HG03354 (cell line): Measurements from ENCODE around the gene GFRA1.

Experiments
- ATAC-seq: cut with Tn5 transposase; IDR thresholded peaks from one replicate; pipeline ENCODE4 v1.9.1; 2021; ENCODE audit warnings: mild to moderate bottlenecking; ENCODE audit not compliant: unreplicated experiment, poor library complexity, severe bottlenecking

The GFRA1 gene

DNA sequence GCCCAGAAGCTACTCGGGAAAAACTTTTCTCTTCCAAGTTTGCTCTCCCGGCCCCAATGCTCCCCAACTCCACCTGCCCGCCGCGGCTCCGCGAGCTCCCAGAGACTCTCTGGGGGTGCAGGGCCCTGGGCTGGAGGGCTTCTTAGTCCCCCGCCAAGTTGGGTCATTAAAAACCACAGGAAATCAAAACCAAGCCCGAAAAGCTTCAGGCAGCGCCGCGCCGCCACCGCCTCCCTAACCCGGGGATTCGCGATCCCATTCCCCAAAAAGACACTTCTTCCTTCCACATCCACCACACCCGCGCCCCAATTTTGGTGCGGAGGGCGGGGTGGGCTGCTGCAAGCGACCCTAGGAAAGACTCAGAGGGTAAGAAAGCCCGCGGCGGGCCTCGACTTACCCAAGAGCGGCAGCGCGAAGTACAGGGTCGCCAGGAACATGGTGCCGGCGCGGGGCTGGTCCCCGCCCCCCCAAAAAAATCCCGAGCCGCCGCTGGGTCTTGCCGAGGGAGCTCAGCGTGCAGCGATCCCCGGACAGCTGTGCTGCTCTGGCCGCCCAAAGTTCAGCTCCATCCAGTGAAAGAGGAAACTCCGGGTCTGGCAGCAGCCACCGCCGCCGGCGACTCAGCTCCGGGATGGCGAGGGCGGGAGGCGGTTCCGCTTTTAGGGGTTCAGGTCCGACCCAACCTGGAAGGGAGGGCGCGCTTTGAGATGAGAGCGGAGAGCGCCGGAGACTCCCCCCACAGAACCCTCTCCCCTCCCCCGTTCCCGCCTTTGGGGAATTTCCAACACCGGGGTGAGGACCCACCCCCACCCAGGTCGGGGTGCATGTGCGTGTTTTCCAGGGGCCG lies 1.2 kb downstream of the GFRA1 start:
- ATAC-seq, result no peak

DNA sequence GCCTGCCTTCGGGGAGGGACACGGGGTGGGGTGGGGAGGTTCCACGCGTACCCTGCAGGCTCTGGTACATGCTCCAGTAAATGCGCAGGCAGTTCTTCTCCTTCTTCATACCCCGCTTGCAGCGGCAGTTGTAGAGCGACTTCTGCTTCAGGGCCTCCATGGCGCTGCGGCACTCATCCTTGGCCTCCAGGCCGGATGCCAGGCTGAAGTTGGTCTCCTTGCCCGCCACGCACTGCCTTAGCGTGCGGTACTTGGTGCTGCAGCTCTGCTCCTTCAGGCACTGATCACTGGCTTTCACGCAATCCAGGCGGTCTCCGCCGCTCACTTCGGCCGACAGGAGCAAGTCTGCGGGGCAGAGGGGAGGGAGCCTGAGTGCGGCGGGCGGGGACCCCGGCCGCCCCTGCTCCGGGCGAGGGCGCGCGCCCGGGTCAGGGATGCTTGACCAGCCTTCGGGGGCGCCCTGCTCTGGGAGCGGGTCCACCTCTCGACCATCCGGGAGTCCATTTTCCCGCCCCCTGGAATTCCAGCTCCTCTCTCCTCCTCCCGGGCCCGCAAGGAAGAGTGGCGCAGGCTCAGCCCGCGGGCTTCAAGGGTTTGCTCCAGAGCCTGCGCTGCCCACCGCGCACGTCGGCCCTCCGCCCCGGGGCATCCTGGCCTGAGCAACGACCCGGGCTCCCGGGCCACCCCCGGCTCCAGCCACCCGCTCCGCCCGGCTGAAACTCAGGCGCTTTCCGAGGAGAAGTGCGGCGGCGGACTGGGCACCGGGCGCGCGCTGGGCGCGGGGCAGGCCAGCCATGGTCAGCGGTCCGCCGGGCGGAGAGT lies 2.0 kb downstream of the GFRA1 start:
- no peak for ATAC-seq

DNA sequence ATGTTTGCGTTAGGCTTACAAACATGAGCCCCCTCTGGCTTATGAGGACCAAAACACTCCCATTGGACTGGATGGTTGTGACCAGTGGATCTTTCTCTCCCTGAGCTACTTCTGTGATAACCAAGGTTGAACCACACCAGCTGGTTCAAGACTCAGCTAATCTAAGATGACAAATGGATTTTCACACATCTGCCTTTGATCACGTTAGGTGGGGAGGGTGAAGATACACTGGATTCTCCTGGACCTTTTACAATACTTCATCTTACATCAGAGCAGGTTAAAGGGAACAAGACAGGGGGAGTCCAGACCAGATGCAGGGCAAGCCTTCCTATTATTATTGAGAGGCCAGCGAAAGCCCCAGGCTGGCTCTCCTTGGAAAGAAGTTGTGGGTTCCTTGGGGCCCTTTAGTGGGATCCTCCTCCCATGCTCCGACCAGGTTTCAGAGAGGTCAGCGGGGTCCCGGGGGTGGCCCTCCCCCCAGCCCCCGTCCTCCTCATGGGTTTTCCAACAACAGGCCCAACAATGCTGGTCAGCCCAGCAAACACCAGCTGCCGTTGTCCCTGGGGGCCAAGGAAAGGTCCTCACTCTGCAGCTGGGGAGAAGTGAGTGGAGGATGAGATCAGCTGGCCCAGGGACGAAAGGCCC lies 2.8 kb downstream of the GFRA1 start:
- ATAC-seq, result no peak

DNA sequence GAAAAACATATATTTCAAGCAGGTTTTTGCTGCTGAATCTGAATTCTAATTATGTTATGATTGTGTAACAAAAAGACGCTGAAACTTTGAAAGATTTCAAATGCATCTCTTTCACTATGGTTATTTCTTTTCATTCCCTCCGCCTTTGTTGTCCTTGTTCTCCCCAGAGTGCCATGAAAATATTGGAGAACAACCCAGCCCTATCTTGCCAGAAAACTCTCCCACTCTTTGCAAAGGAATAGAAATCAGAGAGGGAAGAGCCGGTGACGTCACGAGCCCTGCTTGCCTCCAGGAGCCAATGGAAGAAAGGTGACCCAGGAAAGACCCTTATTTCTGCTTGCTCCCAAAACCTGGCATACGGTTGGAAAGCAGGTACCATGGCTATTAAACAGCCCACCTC lies 3.4 kb downstream of the GFRA1 start:
- no peak for ATAC-seq

DNA sequence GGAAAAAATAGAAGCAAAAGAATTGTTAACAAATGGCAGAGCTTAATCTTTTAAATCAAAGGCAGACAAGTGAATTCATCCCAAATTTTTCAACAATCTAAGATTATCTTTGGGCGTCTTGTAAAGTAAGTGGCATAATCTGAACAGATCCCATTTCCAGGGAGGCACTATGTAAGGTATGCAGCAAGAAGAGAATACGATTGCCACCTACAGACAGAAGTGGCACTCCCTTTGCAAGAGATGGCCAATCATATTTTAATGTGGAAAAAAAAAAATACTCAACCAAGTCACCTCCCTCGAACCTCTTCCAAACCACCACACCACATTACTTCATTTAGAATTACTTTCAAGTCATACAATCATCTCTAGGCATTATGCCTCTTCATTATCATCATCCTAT lies 4.0 kb downstream of the GFRA1 start:
- no peak for ATAC-seq

DNA sequence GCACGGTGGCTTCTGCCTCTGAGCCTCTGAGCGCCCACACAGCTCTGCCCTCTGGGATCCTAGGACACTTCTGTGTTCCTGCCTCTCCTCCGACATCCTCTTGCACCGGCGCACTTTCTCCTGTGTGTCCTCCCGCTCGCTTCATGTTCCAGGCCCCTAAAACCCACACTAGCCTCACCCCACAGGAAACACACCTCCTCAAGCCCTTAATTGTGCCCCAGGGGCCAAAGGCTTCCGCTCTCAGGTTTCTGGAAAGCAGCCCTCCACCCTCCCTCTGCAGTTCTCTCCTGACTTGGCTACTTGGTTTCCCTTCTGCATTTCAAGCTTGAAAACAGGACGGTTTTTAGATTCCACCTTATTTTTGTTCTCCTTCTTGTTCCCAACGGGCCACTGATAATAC lies 7.3 kb downstream of the GFRA1 start:
- ATAC-seq, result no peak

DNA sequence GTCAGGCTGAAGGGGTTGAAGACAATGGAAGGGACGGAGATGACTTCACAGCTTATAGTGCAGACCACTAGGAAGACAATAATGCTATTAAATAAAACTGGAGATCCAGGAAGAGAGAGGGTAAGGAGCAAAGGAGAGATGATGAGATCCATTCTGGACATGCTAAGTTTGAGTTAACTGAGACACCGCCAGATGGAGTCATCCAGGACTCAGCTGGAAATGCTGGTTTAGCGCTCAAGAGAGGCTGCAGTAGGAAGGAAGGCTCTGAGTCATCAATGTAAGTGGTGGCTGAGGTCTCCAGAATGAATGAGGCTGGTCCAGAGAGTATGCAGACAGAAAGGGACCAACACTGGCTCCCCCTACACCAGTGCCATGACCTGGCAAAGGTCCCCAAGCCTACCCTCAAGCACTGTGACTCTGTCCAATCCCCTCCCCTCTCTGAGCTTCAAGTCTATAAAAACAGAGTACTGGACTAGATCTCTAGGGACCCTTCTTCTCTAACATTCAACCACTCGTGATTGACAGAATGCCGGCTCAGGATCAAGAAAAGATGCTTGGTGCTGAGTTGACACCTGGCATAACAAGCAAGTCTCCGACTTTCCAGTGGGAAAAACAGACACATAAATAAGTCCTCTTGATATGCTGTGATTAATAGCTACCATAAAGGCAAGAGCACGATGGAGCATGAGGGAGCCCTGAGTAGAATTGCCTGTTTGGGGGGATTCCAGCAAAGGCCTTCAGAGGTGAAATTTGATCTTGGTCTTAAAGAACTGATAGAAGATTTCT lies 8.9 kb downstream of the GFRA1 start:
- ATAC-seq, result no peak

DNA sequence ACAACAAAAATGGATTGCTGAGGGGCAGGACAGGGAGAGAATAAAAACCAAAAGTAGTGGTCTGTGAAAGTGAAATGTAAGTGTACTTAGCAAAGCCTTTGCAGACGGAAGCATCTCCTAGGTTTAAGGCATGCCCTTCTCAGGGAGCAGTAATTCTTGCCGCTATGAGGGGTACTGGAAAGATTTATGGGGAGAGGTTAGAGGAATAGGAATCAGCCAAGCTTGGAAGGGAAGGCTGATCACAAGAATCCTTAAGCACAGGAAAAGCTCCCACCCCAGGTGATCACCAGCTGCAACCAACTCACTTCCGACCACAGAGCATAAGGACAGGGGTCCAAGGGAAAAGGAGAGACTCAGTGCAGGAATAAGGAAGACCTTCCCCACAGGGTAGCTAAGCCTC lies 10.3 kb downstream of the GFRA1 start:
- no peak for ATAC-seq

DNA sequence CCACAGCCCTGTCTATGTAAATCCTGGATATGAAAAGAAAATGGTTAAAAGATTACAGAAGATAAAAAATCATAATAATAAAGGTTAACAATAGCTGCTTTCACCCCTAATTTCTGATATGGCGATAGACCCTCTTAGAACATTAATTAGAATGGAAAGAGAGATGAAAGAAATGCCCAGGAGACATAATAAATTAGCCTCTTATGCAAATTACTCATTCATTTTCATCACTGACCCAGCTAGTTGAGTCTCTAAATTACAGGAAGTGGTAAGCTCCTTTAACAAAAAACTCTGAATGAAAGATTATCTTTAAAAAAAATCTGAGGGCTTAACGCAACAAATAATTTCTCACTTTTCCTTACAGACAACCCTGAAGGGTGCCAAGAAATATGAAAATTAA lies 12.4 kb downstream of the GFRA1 start:
- no peak for ATAC-seq

DNA sequence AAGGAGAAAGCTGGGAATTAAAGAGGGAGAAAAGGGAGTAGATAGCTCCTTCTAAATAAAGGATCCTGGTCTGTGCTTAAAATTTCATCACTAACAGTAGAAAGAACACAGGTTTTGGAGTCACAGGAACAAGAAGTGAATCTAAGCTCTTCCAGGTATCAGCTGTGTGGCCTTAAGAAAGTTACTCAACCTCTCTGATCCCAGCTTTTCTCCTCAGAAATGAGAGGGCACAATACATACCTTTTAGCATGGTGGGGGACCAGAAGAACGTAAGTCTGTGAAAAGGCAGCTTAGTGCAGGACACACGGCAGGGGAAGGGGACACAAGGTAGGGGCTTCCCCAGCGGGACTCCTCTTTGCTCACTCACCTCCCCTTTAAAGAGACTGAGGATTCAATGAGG lies 13.4 kb downstream of the GFRA1 start:
- ATAC-seq, result no peak

DNA sequence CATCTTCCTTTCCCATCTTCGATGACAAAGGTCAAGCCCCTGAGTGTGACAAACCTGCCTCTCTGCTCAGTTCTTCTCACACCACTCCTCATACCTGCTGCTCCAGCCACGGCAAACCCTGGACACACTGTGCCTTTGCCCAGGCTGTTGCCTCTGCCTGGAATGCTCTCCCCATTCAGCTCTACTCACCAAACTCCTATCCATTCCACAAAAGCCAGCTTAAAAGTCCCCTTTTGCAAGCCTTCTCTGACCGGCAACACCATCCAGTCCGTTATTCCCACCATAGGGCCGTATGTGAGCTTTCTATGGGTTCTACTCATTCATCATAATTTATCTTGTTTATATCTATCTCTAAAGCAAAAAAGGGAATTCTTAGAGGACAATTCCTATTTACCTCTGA lies 15.2 kb downstream of the GFRA1 start:
- no peak for ATAC-seq

DNA sequence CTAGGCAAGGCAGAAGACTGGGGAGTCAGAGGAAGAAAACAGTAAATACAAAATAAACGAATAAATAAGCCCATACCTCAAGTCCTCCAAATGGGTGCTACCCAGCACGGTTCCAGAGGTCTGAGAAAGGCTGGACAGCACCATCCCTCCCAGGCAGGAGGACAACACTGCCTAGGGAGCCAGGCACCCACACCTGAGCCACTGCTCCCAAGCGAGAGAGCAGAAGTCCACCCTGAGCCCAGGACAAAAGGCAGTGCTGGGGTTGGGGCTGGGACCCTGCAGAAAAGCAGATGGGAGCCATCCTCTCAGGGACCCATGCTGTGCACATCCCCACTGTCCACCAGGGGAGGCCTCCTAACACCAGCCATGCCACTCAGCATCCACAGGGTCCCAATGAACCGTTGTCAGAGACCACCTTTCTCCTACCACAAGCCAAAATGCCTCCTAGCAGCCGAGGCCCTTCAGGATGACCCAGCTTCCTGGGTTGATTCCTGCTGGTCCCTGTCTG lies 16.2 kb downstream of the GFRA1 start:
- ATAC-seq, result no peak

DNA sequence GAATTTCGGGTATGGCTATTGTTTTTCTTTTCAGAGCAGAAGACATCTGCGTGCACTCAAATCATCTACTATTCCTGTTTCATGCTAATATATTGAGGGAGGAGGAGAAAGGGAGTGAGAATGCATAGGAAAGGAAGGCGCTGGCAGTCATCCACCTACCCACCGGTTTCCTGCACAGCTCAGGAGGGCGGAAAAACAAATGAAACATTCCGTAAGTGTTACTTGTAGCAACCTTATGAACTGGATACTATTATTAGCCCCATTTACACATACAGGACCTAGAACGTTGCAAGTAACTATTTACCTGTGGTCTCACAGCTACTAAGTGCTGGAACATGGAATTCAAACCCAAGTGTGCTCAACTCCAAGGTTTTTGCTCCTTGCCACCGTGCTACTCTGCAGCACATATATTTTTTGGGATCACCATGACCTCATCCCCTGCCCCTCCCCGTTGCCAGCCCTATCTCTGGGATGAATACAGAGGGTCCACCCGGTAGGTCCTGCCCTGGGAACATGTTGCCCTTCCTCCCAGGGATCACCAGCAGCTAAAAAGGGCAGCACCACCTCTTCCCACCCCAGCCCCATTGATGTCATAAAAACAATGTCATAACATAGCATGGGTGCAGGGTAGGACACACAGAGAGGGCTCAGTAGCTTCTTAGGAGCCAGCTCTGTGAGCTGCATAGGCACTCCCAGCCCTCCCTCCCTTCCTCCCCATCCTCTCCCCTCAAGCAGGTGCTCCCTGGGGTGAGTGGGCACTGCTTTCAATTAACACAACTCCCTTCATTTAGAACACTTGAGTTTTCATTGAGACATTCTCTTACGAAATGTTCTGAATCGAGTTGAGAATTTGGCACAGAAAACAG lies 16.9 kb downstream of the GFRA1 start:
- no peak for ATAC-seq

DNA sequence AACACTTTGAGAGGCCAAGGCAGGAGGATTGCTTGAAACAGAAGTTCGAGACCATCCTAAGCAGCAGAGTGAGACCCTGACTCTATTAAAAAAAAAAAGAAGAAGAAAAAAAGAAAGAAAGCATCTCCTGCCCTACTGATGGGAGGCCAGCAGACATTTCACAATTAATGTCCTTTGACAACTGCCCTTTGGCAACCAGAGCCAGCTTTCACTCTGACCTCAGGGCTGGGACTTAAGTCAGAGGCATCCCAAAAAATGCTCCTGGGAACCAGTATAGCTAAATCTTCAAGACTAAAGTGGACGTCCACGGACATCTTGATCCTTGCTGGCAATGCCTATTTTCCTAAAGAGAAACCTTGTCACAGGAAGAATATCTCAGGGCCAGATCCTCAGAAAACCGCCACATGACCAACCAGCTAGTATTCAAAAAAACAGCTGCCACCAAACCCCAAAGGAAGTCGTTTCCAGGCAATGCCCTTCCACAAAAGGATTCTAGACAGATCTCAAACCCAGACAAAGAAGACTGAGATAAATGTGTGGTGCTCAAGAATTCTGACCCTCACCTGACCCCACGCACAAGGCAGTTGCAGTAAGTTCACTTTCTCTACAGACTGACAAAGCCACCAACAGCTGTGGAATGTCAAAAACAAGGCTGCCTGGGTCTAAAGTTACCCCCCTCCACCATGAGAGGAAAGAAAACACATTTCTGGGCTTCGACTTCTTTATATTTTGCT lies 18.4 kb downstream of the GFRA1 start:
- no peak for ATAC-seq

DNA sequence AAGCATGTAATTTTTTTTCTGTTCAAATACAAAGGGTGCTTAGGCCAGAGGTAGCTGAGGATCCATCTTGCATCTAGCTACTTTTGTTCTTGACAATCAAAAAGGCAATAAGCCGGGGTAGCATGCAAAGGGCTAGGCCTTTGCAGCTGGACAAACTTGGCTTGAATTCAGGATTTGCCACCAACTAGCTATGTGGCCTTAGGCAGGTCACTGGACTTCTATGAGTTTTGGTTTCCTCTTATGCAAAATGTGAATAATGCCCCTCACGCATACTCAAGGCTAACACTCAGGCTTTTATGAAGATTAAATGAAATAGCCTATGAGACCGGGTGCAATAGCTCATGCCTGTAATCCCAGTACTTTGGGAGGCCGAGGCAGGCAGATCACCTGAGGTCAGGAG lies 19.3 kb downstream of the GFRA1 start:
- ATAC-seq, result no peak

DNA sequence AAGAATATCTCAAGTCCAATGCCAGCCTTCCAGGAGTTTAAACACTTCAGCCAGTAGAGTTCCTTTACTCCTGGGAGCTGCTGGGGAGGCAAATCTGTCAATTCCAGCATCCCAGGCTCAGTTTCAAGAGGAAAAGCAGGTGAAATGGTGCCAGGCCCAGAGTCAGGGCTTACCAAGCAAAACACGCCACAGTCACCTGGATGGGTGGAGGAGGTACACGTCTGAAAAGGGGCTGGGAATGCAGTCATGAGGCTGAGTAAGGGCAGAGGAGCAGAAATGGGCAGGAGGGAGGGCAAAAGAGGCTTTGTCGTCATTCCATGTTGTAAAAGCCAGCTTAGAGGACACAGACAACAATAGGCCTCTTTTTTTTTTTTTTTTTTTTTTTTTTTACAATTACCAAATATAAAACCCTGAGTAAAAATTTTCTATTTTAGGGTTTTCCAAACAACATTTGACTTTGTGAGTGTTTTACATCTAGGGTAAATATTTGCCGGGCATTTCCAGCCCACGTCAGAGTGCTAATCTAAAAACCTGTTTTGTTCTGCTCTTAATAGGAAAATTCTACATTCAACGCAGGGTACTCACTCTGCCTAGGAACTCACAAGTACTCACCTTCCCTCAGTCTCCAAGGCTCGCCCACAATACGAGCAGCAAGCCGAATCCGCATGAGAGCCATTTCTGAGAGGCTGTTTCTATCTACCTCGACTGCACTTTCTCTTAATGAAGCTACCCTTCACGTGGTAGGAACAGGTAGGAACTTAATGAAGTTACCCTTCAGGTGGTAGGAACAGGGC lies 21.2 kb downstream of the GFRA1 start:
- no peak for ATAC-seq

DNA sequence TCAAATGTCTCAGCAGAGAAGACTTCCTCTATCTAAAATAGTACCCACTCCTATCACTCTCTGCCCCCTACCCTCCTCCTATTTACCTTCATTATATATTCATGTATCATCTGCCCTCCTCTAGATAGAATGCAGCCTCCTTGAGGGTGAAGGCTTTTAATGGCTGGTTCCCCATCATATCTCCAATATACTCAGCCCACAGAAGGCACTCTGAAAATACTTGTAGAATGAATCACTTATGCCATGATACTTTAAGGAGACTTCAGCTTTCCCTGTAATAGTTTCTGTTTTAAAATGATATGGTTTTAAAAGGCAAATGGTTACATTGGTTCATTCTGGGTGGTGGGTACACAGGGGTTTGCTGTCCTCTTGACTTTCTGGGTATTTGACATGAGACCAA lies 25.3 kb downstream of the GFRA1 start:
- ATAC-seq, result no peak
